ENCODE data around the gene CEP250. TPM values are rescaled to one million over a fixed set of nuclear protein-coding genes. Genes with fewer than 3 reads are reported as not detected.

CEP250 gene
- total RNA-seq, 1 experiment from 2014 or later, result 21.8 TPM

DNA sequence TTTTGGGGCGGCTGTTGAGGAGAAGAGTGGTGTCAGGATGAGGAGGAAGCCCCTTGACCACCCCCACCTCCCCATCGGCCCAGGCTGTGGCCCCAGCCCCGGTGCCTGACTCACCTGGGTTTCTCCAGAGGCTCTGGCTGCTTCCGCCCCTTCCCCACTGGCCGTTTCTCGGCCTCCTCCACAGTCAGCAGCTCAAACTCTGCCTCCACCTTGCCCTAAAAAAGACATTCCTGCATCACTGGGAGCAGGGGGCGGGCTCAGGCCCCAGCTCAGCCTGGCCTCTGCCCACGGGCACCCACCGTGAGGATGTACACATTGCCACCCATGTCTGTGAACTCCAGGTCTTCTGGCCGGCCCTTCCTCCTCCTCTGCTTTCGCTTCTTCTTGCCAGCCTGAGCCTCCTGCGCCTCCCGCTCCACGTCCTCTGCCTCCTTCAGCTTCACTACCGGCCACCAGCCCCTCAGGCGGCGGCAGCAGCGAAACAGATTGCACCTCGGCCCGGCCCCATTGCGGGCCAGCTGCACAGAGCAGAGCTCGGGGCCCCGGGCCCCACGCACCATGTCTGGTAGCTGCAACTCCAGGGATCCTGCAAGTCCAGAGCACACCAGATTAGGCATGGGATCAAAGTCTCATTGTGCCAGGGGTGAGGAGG, 103.8 kb downstream of the CEP250 start:
- no peak for DNase-seq (ENCODE audit: extremely low read depth, low read depth)

DNA sequence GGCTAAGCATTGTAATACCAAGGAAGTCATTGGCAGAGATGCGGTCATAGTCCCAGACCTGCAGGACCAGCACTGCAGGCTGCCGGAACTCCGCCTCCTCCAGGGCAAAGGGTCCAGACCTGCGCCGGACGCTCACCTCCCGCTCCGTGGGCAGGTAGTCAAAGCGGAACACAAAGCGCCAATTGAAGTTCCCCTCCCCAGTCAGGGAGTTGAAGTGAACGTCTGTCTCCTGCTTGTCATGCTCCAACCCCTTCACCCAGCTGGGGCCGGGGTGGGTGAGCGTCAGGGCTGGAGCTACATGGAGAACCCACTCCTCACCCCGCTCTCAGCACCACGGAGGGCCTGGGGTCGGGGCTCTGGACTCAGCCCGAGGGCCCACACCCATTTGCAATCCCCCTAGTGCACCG, 104.7 kb downstream of the CEP250 start:
- no peak for DNase-seq (ENCODE audit: extremely low read depth, low read depth)

DNA sequence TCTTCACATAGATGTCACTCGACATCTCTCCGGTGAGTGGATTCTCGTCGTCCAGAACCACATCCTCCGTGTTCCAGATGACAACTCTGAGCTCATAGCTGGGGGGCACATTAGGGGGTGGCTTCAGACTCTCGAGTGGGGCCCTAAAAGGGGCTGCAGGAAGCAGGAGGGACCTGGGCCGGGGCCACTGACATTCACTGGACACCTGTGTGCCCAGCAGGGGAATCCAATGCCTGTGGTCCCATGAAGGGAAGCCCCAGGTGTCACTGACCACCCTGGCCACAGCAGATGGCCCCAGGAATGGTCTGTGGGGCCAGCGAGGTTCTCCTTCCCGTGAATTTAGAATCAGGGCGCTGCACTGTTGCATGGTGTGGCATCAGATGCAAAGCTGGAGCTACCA, 105.1 kb downstream of the CEP250 start:
- DNase-seq (ENCODE audit: extremely low read depth, low read depth), result no peak

GRCh38 chr20:35561268-35561667, 105.9 kb downstream of the CEP250 start:
- peak; percentile 46 for DNase-seq (ENCODE audit: extremely low read depth, low read depth)

DNA sequence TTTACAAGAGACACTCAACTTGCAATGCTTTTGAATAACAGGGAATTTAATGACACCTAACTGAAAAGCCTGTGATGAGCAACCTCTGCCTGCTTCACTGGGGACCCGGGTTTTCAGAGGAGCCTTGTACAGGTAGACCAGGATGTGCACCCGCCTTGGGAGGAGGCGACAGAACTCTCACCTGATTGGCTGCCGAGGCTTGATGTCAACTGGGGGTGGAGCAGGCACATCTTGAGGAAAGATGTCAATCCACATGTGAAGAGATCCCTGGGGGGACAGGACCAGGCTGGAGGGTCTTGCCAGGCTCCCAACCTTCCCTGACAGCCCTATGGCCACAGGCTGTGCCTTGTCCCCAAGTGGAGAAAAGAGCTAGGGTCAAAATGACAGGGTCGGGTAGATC, 106.3 kb downstream of the CEP250 start:
- no peak for DNase-seq (ENCODE audit: extremely low read depth, low read depth)

- DNase-seq (ENCODE audit: extremely low read depth, low read depth), result no peak
Measured at GRCh38 chr20:35562541-35563110, 107.2 kb downstream of the CEP250 start.

- DNase-seq (ENCODE audit: extremely low read depth, low read depth), result no peak
Measured at GRCh38 chr20:35563834-35564233, 108.4 kb downstream of the CEP250 start.

GRCh38 chr20:35564905-35565304, 109.5 kb downstream of the CEP250 start:
- DNase-seq (ENCODE audit: extremely low read depth, low read depth), result no peak

DNA sequence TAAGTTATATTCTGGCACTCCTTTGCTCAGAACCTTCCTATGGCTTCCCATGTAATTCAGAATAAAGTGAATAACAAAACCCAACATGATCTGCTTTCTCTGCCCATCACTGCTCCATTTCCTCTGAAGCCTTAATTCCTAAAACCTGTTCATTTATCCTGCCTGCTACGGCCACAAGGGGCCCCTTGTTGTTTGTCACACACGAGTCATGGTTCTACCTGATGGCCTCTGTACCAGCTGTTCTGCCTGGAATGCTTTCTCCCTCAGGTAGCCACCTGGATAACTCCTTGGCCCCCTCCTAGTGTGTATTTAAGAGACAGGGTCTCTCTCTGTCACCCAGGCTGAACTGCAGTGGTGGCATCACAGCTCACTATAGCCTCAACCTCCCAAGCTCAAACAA, 113.2 kb downstream of the CEP250 start:
- peak; percentile 6 for DNase-seq (ENCODE audit: extremely low read depth, low read depth)

Small RNA genes within 50 kb of the gene (small RNA-seq; reads per million reads assigned to genes)
- 0 to 0.06 reads per million in 2 experiments for gene MIR1289-1

Other genes starting within 250 kb of the CEP250 start
- 0.05 TPM in 1 of 2 replicates, not detected in the other for gene MMP24, start 228.9 kb upstream of the CEP250 start, total RNA-seq (2014; rRNA removed; shearing (Covaris generic))
- gene MMP24OS, start 177.5 kb upstream of the CEP250 start, total RNA-seq (2014; rRNA removed; shearing (Covaris generic)), result 9.4 and 10.8 TPM in 2 replicates
- 159 and 181 TPM in 2 replicates for gene EIF6, start 170.8 kb upstream of the CEP250 start, total RNA-seq (2014; rRNA removed; shearing (Covaris generic))
- gene FAM83C, start 163.2 kb upstream of the CEP250 start, total RNA-seq (2014; rRNA removed; shearing (Covaris generic)), result not detected in 2 replicates
- 30.7 and 35.8 TPM in 2 replicates for gene UQCC1, start 43.6 kb upstream of the CEP250 start, total RNA-seq (2014; rRNA removed; shearing (Covaris generic))
- not detected in 2 replicates for gene GDF5, start 17.4 kb upstream of the CEP250 start, total RNA-seq (2014; rRNA removed; shearing (Covaris generic))
- not detected in 2 replicates for gene C20orf173, start 74.1 kb downstream of the CEP250 start, total RNA-seq (2014; rRNA removed; shearing (Covaris generic))
- gene ERGIC3, start 86.5 kb downstream of the CEP250 start, total RNA-seq (2014; rRNA removed; shearing (Covaris generic)), result 161 and 177 TPM in 2 replicates
- gene SPAG4, start 160.2 kb downstream of the CEP250 start, total RNA-seq (2014; rRNA removed; shearing (Covaris generic)), result 21.2 and 30.7 TPM in 2 replicates
- gene CPNE1, start 209.3 kb downstream of the CEP250 start, total RNA-seq (2014; rRNA removed; shearing (Covaris generic)), result 92.2 and 109 TPM in 2 replicates
- 57.2 and 64.0 TPM in 2 replicates for gene RBM12, start 209.3 kb downstream of the CEP250 start, total RNA-seq (2014; rRNA removed; shearing (Covaris generic))
- 92.8 and 101 TPM in 2 replicates for gene NFS1, start 243.8 kb downstream of the CEP250 start, total RNA-seq (2014; rRNA removed; shearing (Covaris generic))
- 251 and 306 TPM in 2 replicates for gene ROMO1, start 243.8 kb downstream of the CEP250 start, total RNA-seq (2014; rRNA removed; shearing (Covaris generic))

Data from NCI-H460 (cell line).